NOMO-1 treated with DMSO at 0.1 percent for 48 hours (cell line): ENCODE results near the gene RNF213.
"Not testable (repeated sequence)": the region's sequence is repeated elsewhere in the genome, so short reads cannot be mapped to it uniquely, and the experiment has no call there.

Source experiments
- DNase-seq: peaks from one replicate; lab custom pipeline; 2025; ENCODE audit not compliant: unreplicated experiment; lab: John Stamatoyannopoulos, UW

RNF213 gene

GRCh38 chr17:80386341-80386740 lies 125.7 kb downstream of the RNF213 start:
- no peak for DNase-seq

GRCh38 chr17:80387071-80387470 lies 126.4 kb downstream of the RNF213 start:
- DNase-seq, result no peak

- no peak for DNase-seq
Measured at GRCh38 chr17:80388175-80388574, 127.5 kb downstream of the RNF213 start.

GRCh38 chr17:80388601-80389000 lies 127.9 kb downstream of the RNF213 start:
- no peak for DNase-seq

- no peak for DNase-seq
Measured at GRCh38 chr17:80389011-80389995, 128.7 kb downstream of the RNF213 start.

GRCh38 chr17:80393241-80393890 lies 132.7 kb downstream of the RNF213 start:
- DNase-seq, result no peak

GRCh38 chr17:80393961-80394360 lies 133.3 kb downstream of the RNF213 start:
- no peak for DNase-seq

- no peak for DNase-seq
Measured at GRCh38 chr17:80394629-80395216, 134.1 kb downstream of the RNF213 start.

- DNase-seq, result no peak
Measured at GRCh38 chr17:80395402-80396151, 134.9 kb downstream of the RNF213 start.

GRCh38 chr17:80396157-80397033 lies 135.7 kb downstream of the RNF213 start:
- DNase-seq, result no peak

GRCh38 chr17:80397034-80397387 lies 136.4 kb downstream of the RNF213 start:
- DNase-seq, result no peak

- DNase-seq, result no peak
Measured at GRCh38 chr17:80397686-80398085, 137.0 kb downstream of the RNF213 start.

- DNase-seq, result not testable (repeated sequence)
Measured at GRCh38 chr17:80401086-80401485, 140.4 kb downstream of the RNF213 start.

GRCh38 chr17:80402102-80402501 lies 141.4 kb downstream of the RNF213 start:
- DNase-seq, result not testable (repeated sequence)

GRCh38 chr17:80402959-80403358 lies 142.3 kb downstream of the RNF213 start:
- no peak for DNase-seq

- DNase-seq, result no peak
Measured at GRCh38 chr17:80406146-80406545, 145.5 kb downstream of the RNF213 start.

GRCh38 chr17:80407917-80408316 lies 147.3 kb downstream of the RNF213 start:
- DNase-seq, result not testable (repeated sequence)

- no peak for DNase-seq
Measured at GRCh38 chr17:80408872-80409271, 148.2 kb downstream of the RNF213 start.

- no peak for DNase-seq
Measured at GRCh38 chr17:80409626-80410025, 149.0 kb downstream of the RNF213 start.

- not testable (repeated sequence) for DNase-seq
Measured at GRCh38 chr17:80410441-80411087, 149.9 kb downstream of the RNF213 start.
